ENCODE results near the gene VSTM4.

The VSTM4 gene

GRCh38 chr10:49050366-49050765 lies 65.0 kb downstream of the VSTM4 start:
- no peaks in the 10 kb centered on the region for H3K27me3 ChIP-seq (ENCODE audit: control insufficient read depth, insufficient read depth, low read length)
- H3K27ac ChIP-seq (ENCODE audit: low read length), result no peak overlapping the region
- H3K4me1 ChIP-seq (ENCODE audit: control insufficient read depth, insufficient read depth, low read length), result no peaks in the 10 kb centered on the region
- no peaks in the 10 kb centered on the region for H3K36me3 ChIP-seq (ENCODE audit: control insufficient read depth, insufficient read depth, low read length)
- WGBS (ENCODE audit: insufficient coverage, insufficient read length), result no CpG with 5 or more reads among the region's 2 CpGs
- no peak overlapping the region for H3K4me3 ChIP-seq (ENCODE audit: low read length)
- H3K9me3 ChIP-seq (ENCODE audit: control insufficient read depth, insufficient read depth, low read length), result no peaks in the 10 kb centered on the region
- no peak for DNase-seq (ENCODE audit: low read depth, low spot score)

DNA sequence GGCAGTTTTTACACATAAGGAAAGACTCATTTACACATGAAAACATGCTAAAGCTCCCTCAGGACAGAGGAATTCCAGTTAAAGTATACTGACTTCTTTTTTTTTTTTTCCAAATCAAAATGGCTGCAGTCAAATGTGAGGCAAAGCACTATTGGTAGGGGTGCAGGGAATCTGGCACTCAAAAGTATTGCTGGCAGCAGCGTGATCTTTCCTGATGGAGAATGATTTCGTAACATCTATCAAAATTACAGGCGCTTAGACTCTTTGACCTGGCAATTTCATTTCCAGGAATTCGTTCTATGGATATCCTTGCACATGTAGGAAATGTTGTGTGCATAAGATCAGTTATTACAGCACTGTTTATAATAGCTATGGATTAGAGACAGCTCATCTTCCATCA lies 65.7 kb downstream of the VSTM4 start:
- no peaks in the 10 kb centered on the region for H3K27me3 ChIP-seq (ENCODE audit: control insufficient read depth, insufficient read depth, low read length)
- no peak overlapping the region for H3K4me3 ChIP-seq (ENCODE audit: low read length)
- no peaks in the 10 kb centered on the region for H3K36me3 ChIP-seq (ENCODE audit: control insufficient read depth, insufficient read depth, low read length)
- no peaks in the 10 kb centered on the region for H3K9me3 ChIP-seq (ENCODE audit: control insufficient read depth, insufficient read depth, low read length)
- no peaks in the 10 kb centered on the region for H3K4me1 ChIP-seq (ENCODE audit: control insufficient read depth, insufficient read depth, low read length)
- no CpG with 5 or more reads among the region's 4 CpGs for WGBS (ENCODE audit: insufficient coverage, insufficient read length)
- H3K27ac ChIP-seq (ENCODE audit: low read length), result no peak overlapping the region
- DNase-seq (ENCODE audit: low read depth, low spot score), result no peak

- no peak for DNase-seq (ENCODE audit: low read depth, low spot score)
- H3K27me3 ChIP-seq (ENCODE audit: control insufficient read depth, insufficient read depth, low read length), result no peaks in the 10 kb centered on the region
- H3K4me3 ChIP-seq (ENCODE audit: low read length), result no peak overlapping the region
- H3K4me1 ChIP-seq (ENCODE audit: control insufficient read depth, insufficient read depth, low read length), result no peaks in the 10 kb centered on the region
- no peaks in the 10 kb centered on the region for H3K9me3 ChIP-seq (ENCODE audit: control insufficient read depth, insufficient read depth, low read length)
- H3K27ac ChIP-seq (ENCODE audit: low read length), result no peak overlapping the region
- no peaks in the 10 kb centered on the region for H3K36me3 ChIP-seq (ENCODE audit: control insufficient read depth, insufficient read depth, low read length)
- no CpG with 5 or more reads among the region's 11 CpGs for WGBS (ENCODE audit: insufficient coverage, insufficient read length)
Observed at GRCh38 chr10:49047128-49047639, 68.1 kb downstream of the VSTM4 start.

DNA sequence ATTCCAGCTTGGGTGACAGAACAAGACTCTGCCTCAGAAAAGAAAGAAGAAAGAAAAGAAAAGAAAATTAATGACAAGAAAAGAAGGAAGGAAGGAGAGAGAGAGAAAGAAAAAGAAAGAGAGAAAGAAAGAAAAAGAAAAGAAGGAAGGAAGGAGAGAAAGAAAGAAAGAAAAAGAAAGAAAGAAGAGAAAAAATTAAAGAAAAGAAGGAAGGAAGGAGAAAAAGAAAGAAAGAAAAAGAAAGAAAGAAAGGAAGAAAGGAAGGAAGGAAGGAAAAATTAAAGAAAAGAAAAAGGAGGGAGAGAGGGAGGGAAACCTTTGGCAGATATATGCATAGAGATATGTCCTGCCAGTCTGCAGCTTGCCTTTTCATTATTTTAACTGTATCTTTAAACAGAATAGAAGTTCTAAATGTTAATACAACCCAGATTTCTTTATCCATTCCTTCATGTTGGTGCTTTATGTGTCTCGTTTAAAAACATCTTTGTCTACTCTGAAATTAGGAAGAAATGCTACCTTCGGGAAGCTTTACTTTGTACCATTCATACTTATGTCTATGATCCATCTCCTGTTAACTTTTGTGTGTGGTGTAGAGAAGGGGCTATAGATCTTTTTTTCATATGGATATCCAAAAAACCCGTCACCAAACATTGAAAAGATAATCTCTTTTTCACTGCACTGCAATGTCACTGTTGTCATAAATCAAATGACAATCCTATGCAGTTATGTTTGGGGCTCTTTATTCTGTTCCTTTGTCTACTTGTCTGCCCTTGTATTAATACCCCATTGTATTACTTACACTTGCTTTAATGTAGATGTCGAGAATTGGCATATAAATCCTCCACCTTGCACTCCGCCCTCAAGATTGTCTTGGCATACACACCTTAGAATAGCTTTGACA lies 70.8 kb downstream of the VSTM4 start:
- H3K36me3 ChIP-seq (ENCODE audit: control insufficient read depth, insufficient read depth, low read length), result no peaks in the 10 kb centered on the region
- DNase-seq (ENCODE audit: low read depth, low spot score), result no peak
- no peaks in the 10 kb centered on the region for H3K4me1 ChIP-seq (ENCODE audit: control insufficient read depth, insufficient read depth, low read length)
- no CpG with 5 or more reads among the region's 5 CpGs for WGBS (ENCODE audit: insufficient coverage, insufficient read length)
- no peak overlapping the region for H3K27ac ChIP-seq (ENCODE audit: low read length)
- H3K4me3 ChIP-seq (ENCODE audit: low read length), result no peak overlapping the region
- no peaks in the 10 kb centered on the region for H3K9me3 ChIP-seq (ENCODE audit: control insufficient read depth, insufficient read depth, low read length)
- no peaks in the 10 kb centered on the region for H3K27me3 ChIP-seq (ENCODE audit: control insufficient read depth, insufficient read depth, low read length)

DNA sequence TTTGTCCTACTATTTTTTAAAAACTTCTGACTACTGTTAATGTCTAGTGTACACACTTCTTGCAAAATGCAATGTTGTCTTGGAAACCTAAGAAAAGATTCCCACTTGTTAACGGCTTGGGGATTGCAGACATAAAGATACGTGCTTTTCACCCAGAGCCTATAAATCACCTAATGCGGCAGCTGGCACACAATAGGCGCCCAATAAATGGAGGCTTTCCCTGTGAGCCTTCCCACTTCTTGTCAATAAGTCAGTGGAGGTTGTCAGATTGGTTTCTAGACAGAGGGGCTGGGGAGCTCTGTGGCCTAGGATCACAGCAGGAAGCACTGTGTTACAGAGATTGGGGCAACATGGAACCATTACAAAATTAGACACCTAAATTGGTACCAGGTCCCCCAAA lies 74.7 kb downstream of the VSTM4 start:
- no peak for DNase-seq (ENCODE audit: low read depth, low spot score)
- no CpG with 5 or more reads among the region's 4 CpGs for WGBS (ENCODE audit: insufficient coverage, insufficient read length)
- Histone ChIP-seq H3K36me3 (ENCODE audit: control insufficient read depth, insufficient read depth, low read length) (no peaks in the 10 kb centered on the region), H3K27ac (ENCODE audit: low read length) (no peak overlapping the region), H3K4me3 (ENCODE audit: low read length) (no peak overlapping the region), H3K4me1 (ENCODE audit: control insufficient read depth, insufficient read depth, low read length) (no peaks in the 10 kb centered on the region), H3K9me3 (ENCODE audit: control insufficient read depth, insufficient read depth, low read length) (no peaks in the 10 kb centered on the region), H3K27me3 (ENCODE audit: control insufficient read depth, insufficient read depth, low read length) (no peaks in the 10 kb centered on the region)

- H3K4me1 ChIP-seq (ENCODE audit: control insufficient read depth, insufficient read depth, low read length), result no peaks in the 10 kb centered on the region
- H3K4me3 ChIP-seq (ENCODE audit: low read length), result no peak overlapping the region
- H3K9me3 ChIP-seq (ENCODE audit: control insufficient read depth, insufficient read depth, low read length), result no peaks in the 10 kb centered on the region
- no peaks in the 10 kb centered on the region for H3K27me3 ChIP-seq (ENCODE audit: control insufficient read depth, insufficient read depth, low read length)
- no peak for DNase-seq (ENCODE audit: low read depth, low spot score)
- no CpG with 5 or more reads among the region's 7 CpGs for WGBS (ENCODE audit: insufficient coverage, insufficient read length)
- no peak overlapping the region for H3K27ac ChIP-seq (ENCODE audit: low read length)
- no peaks in the 10 kb centered on the region for H3K36me3 ChIP-seq (ENCODE audit: control insufficient read depth, insufficient read depth, low read length)
Observed at GRCh38 chr10:49039409-49039808, 75.9 kb downstream of the VSTM4 start.

DNA sequence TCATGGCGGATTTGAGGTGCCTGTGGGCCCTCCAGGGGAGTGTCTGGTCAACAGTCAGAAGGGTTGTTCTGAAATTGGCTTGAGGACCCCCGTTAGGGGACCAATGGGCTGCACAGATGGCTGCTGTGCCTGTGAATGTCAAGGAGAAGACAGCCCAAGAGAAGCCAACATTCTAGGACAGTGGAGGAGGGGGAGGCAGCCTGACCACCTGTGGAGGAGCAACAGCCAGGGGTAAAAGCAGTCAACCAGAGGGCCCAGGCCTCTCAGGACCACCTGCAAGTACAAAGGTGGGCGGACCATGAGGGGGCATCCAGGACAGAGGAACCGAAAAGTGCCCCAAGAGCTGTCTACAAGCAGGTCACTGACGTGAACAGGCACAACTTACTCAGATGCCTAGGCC lies 76.6 kb downstream of the VSTM4 start:
- no peak for DNase-seq (ENCODE audit: low read depth, low spot score)
- Histone ChIP-seq H3K36me3 (ENCODE audit: control insufficient read depth, insufficient read depth, low read length) (no peaks in the 10 kb centered on the region), H3K27ac (ENCODE audit: low read length) (no peak overlapping the region), H3K9me3 (ENCODE audit: control insufficient read depth, insufficient read depth, low read length) (no peaks in the 10 kb centered on the region), H3K4me1 (ENCODE audit: control insufficient read depth, insufficient read depth, low read length) (no peaks in the 10 kb centered on the region), H3K4me3 (ENCODE audit: low read length) (no peak overlapping the region), H3K27me3 (ENCODE audit: control insufficient read depth, insufficient read depth, low read length) (no peaks in the 10 kb centered on the region)
- WGBS (ENCODE audit: insufficient coverage, insufficient read length), result no CpG with 5 or more reads among the region's 5 CpGs

DNA sequence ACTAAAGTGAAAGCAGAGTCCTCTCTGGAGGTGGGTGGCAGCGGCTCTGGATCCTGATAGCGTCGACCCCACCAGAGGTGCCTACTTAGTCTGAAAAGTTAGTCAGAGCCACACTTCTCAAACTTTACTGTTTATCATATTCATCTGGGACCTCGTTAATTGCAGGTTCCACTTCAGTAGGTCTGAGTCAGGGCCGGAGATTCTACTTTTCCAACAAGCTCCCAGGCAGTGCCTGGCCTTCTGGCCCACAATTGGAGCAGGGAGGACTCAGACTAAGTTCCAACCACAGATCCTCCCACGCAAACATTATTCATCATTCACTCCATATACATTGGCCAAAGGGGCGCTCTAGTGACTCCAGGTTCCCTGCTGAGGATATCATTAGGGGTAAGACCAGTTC lies 78.1 kb downstream of the VSTM4 start:
- no peaks in the 10 kb centered on the region for H3K36me3 ChIP-seq (ENCODE audit: control insufficient read depth, insufficient read depth, low read length)
- no peak for DNase-seq (ENCODE audit: low read depth, low spot score)
- no peaks in the 10 kb centered on the region for H3K9me3 ChIP-seq (ENCODE audit: control insufficient read depth, insufficient read depth, low read length)
- no peaks in the 10 kb centered on the region for H3K27me3 ChIP-seq (ENCODE audit: control insufficient read depth, insufficient read depth, low read length)
- no CpG with 5 or more reads among the region's 7 CpGs for WGBS (ENCODE audit: insufficient coverage, insufficient read length)
- no peaks in the 10 kb centered on the region for H3K4me1 ChIP-seq (ENCODE audit: control insufficient read depth, insufficient read depth, low read length)
- H3K4me3 ChIP-seq (ENCODE audit: low read length), result no peak overlapping the region
- H3K27ac ChIP-seq (ENCODE audit: low read length), result no peak overlapping the region

DNA sequence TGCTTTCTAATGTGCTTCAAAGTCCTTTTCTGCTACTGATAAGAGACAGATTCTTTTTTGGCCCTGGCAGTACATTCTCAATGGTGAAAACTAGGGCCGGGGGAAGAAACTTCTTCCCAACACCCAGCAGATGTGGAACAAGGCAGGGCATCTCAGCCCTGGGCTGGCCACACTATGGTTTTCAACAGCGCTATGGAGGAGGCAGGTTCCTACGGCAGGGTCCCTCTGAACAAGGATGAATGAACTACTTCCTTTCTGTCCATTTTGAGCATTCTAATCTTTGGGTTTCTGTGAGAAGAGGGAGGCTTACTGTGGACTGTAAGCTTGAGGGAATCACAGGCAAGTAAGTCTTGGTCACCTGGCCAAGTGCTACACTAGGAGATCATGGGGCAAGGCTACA lies 78.7 kb downstream of the VSTM4 start:
- H3K27me3 ChIP-seq (ENCODE audit: control insufficient read depth, insufficient read depth, low read length), result no peaks in the 10 kb centered on the region
- H3K9me3 ChIP-seq (ENCODE audit: control insufficient read depth, insufficient read depth, low read length), result no peaks in the 10 kb centered on the region
- H3K36me3 ChIP-seq (ENCODE audit: control insufficient read depth, insufficient read depth, low read length), result no peaks in the 10 kb centered on the region
- H3K4me3 ChIP-seq (ENCODE audit: low read length), result no peak overlapping the region
- no peaks in the 10 kb centered on the region for H3K4me1 ChIP-seq (ENCODE audit: control insufficient read depth, insufficient read depth, low read length)
- no peak overlapping the region for H3K27ac ChIP-seq (ENCODE audit: low read length)
- no peak for DNase-seq (ENCODE audit: low read depth, low spot score)
- WGBS (ENCODE audit: insufficient coverage, insufficient read length), result no CpG with 5 or more reads among the region's 3 CpGs

GRCh38 chr10:49035920-49036319 lies 79.4 kb downstream of the VSTM4 start:
- H3K27me3 ChIP-seq (ENCODE audit: control insufficient read depth, insufficient read depth, low read length), result no peaks in the 10 kb centered on the region
- no peak overlapping the region for H3K4me3 ChIP-seq (ENCODE audit: low read length)
- H3K27ac ChIP-seq (ENCODE audit: low read length), result no peak overlapping the region
- no peaks in the 10 kb centered on the region for H3K4me1 ChIP-seq (ENCODE audit: control insufficient read depth, insufficient read depth, low read length)
- no CpG with 5 or more reads among the region's 8 CpGs for WGBS (ENCODE audit: insufficient coverage, insufficient read length)
- H3K9me3 ChIP-seq (ENCODE audit: control insufficient read depth, insufficient read depth, low read length), result no peaks in the 10 kb centered on the region
- no peaks in the 10 kb centered on the region for H3K36me3 ChIP-seq (ENCODE audit: control insufficient read depth, insufficient read depth, low read length)
- no peak for DNase-seq (ENCODE audit: low read depth, low spot score)

DNA sequence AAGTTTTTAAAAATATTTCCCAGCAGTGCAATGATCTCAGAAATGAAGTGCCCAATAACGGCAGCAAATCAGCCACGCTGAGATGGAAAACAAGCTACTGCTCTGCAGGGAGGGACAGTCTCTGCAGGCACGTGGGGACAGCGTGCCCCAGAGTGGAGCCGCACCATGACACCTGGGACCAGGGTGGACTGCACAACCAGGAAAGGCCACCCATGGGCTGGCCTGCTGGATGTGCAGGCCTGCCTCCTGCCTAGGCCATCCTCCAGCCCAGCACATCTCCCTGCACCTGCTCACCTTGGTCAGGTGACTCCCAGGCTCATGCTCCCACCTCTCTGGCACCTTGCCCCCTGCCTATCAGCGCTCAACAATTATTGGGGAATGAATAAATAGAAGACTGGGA lies 80.4 kb downstream of the VSTM4 start:
- no peaks in the 10 kb centered on the region for H3K36me3 ChIP-seq (ENCODE audit: control insufficient read depth, insufficient read depth, low read length)
- no peaks in the 10 kb centered on the region for H3K4me1 ChIP-seq (ENCODE audit: control insufficient read depth, insufficient read depth, low read length)
- no peaks in the 10 kb centered on the region for H3K9me3 ChIP-seq (ENCODE audit: control insufficient read depth, insufficient read depth, low read length)
- no peaks in the 10 kb centered on the region for H3K27me3 ChIP-seq (ENCODE audit: control insufficient read depth, insufficient read depth, low read length)
- no peak overlapping the region for H3K27ac ChIP-seq (ENCODE audit: low read length)
- DNase-seq (ENCODE audit: low read depth, low spot score), result no peak
- no peak overlapping the region for H3K4me3 ChIP-seq (ENCODE audit: low read length)
- no CpG with 5 or more reads among the region's 6 CpGs for WGBS (ENCODE audit: insufficient coverage, insufficient read length)

Measured in iPS DF 6.9 (cell line).